Smooth muscle cell (in vitro differentiated cells): ENCODE results near the gene GJA8. TPM values are rescaled to one million over a fixed set of nuclear protein-coding genes. Genes with fewer than 3 reads are reported as not detected.
"Not testable (repeated sequence)": the region's sequence is repeated elsewhere in the genome, so short reads cannot be mapped to it uniquely, and the experiment has no call there.

ENCODE experiments used
- DNase-seq: peaks from one replicate; lab custom pipeline; 2025; ENCODE audit not compliant: unreplicated experiment; lab: John Stamatoyannopoulos, UW
- H2AFZ ChIP-seq: fragments of 200-600 bp; sonication (generic); 2 replicates; pipeline ENCODE4 v1.6.0; 2016; ENCODE audit warnings: antibody characterized with exemption, low read depth, mild to moderate bottlenecking
- H3F3A ChIP-seq: fragments of 200-600 bp; sonication (generic); 2 replicates; pipeline ENCODE4 v1.6.0; 2017; ENCODE audit warnings: antibody characterized with exemption, low read depth
- H3K27ac ChIP-seq: fragments of 200-600 bp; sonication (generic); 2 replicates; pipeline ENCODE4 v1.5.1; 2016; ENCODE audit warnings: low read depth, mild to moderate bottlenecking
- H3K27me3 ChIP-seq: fragments of 200-600 bp; sonication (generic); 2 replicates; pipeline ENCODE4 v1.6.1; 2016; ENCODE audit warnings: low read depth, mild to moderate bottlenecking
- H3K36me3 ChIP-seq: fragments of 200-600 bp; sonication (generic); 2 replicates; pipeline ENCODE4 v1.5.1; 2016; ENCODE audit warnings: low read depth
- H3K4me1 ChIP-seq: fragments of 200-600 bp; sonication (generic); 2 replicates; pipeline ENCODE4 v1.5.1; 2016; ENCODE audit warnings: low read depth
- H3K4me2 ChIP-seq: fragments of 200-600 bp; sonication (generic); 2 replicates; pipeline ENCODE4 v1.6.0; 2016; ENCODE audit warnings: mild to moderate bottlenecking
- H3K4me3 ChIP-seq: fragments of 200-600 bp; sonication (generic); 2 replicates; pipeline ENCODE4 v1.5.1; 2016; ENCODE audit warnings: mild to moderate bottlenecking
- H3K79me2 ChIP-seq: fragments of 200-600 bp; sonication (generic); 2 replicates; pipeline ENCODE4 v1.6.0; 2016; ENCODE audit warnings: low read depth, mild to moderate bottlenecking
- H3K9ac ChIP-seq: fragments of 200-600 bp; sonication (generic); 2 replicates; pipeline ENCODE4 v1.6.0; 2016; ENCODE audit warnings: low read depth
- H3K9me3 ChIP-seq: fragments of 200-600 bp; sonication (generic); replicated peaks from 2 replicates; pipeline ENCODE4 v1.5.1; 2016; ENCODE audit warnings: low read depth
- H4K20me1 ChIP-seq: fragments of 200-600 bp; sonication (generic); 2 replicates; pipeline ENCODE4 v1.6.0; 2016; ENCODE audit warnings: low read depth
- WGBS: methylation state at CpG from one replicate; pipeline ENCODE4 v1.1.7; 2016; ENCODE audit warnings: low lambda C conversion rate; 5-methylcytosine and 5-hydroxymethylcytosine counted together
- polyA plus RNA-seq: library from polyadenylated mRNA; unstranded; fragments of >200 nt; fragmentation: Nextera tagmentation; extraction: Ambion mirVana; gene quantifications from 2 replicates; pipeline ENCODE4 v1.2.1, GENCODE V29; 2016
- total RNA-seq: library from RNA; depleted of rRNA; stranded (reverse); fragments of >200 nt; gene quantifications from 2 replicates; pipeline ENCODE4 v1.2.3, GENCODE V29; 2014

GJA8 gene
- total and polyA plus RNA-seq, 2 experiments from 2014 or later: not detected

GRCh38 chr1:147928236-147929132 is 25.9 kb downstream of the GJA8 start, which contains the start of gene GPR89B:
GPR89B (plus strand) TSS chr1:147928420; CDS start chr1:147928537, 117 bp downstream.
- not testable (repeated sequence) for H4K20me1 ChIP-seq, H3K4me1 ChIP-seq, H3K27me3 ChIP-seq, H3F3A ChIP-seq, H3K36me3 ChIP-seq, H3K9me3 ChIP-seq
- DNase-seq: peak; percentile 37
- Histone ChIP-seq H2AFZ (peak within 1 kb of the TSS; percentile 71), H3K79me2 (peaks cover 12% of the 10 kb centered on the region), H3K27ac (peak within 1 kb of the TSS; percentile 49), H3K9ac (peak within 1 kb of the TSS; percentile 77), H3K4me3 (peak within 1 kb of the TSS; percentile 77), H3K4me2 (peak within 1 kb of the TSS; percentile 89)
- WGBS: under 1% methylated on average over 56 of the region's 72 CpGs

- WGBS: 91% methylated on average over 2 of the region's 2 CpGs
- not testable (repeated sequence) for H3K27me3 ChIP-seq, H3K36me3 ChIP-seq, H3K27ac ChIP-seq, H3K4me3 ChIP-seq, H3K9ac ChIP-seq, H2AFZ ChIP-seq, H3F3A ChIP-seq, H4K20me1 ChIP-seq, DNase-seq, H3K4me2 ChIP-seq, H3K9me3 ChIP-seq, H3K4me1 ChIP-seq
- H3K79me2 ChIP-seq: peaks cover 12% of the 10 kb centered on the region
Observed at GRCh38 chr1:147931137-147931536, 28.5 kb downstream of the GJA8 start.

GRCh38 chr1:147935296-147935695 is 32.7 kb downstream of the GJA8 start:
- H2AFZ ChIP-seq, H3K4me1 ChIP-seq, H3K4me2 ChIP-seq, H3K79me2 ChIP-seq, H3F3A ChIP-seq, H3K9ac ChIP-seq, H3K27me3 ChIP-seq, DNase-seq, H3K4me3 ChIP-seq, H3K36me3 ChIP-seq, H4K20me1 ChIP-seq, H3K27ac ChIP-seq, H3K9me3 ChIP-seq: not testable (repeated sequence)
- 88% methylated on average over 3 of the region's 3 CpGs for WGBS

- not testable (repeated sequence) for H3K27me3 ChIP-seq, H3F3A ChIP-seq, H3K9me3 ChIP-seq, H3K36me3 ChIP-seq, H3K27ac ChIP-seq, H3K4me2 ChIP-seq, H3K9ac ChIP-seq, H3K4me1 ChIP-seq, H2AFZ ChIP-seq, H4K20me1 ChIP-seq, H3K79me2 ChIP-seq, H3K4me3 ChIP-seq, DNase-seq
- WGBS: 97% methylated on average over 2 of the region's 2 CpGs
Observed at GRCh38 chr1:147940456-147940855, 37.9 kb downstream of the GJA8 start.

- H3K27me3 ChIP-seq, H3K79me2 ChIP-seq, H3K27ac ChIP-seq, DNase-seq, H3K9ac ChIP-seq, H3K36me3 ChIP-seq, H3K4me2 ChIP-seq, H3K9me3 ChIP-seq, H3K4me3 ChIP-seq, H4K20me1 ChIP-seq, H2AFZ ChIP-seq, H3K4me1 ChIP-seq, H3F3A ChIP-seq: not testable (repeated sequence)
- no CpG with 5 or more reads among the region's 1 CpG for WGBS
Observed at GRCh38 chr1:147942563-147942962, 40.0 kb downstream of the GJA8 start.

- not testable (repeated sequence) for H3K9me3 ChIP-seq, DNase-seq, H3K4me2 ChIP-seq, H3K4me3 ChIP-seq, H3K27ac ChIP-seq, H3K79me2 ChIP-seq, H3K27me3 ChIP-seq, H3K9ac ChIP-seq, H3K4me1 ChIP-seq, H4K20me1 ChIP-seq, H3F3A ChIP-seq, H2AFZ ChIP-seq, H3K36me3 ChIP-seq
- WGBS: 97% methylated on average over 10 of the region's 35 CpGs
Observed at GRCh38 chr1:147949517-147949916, 46.9 kb downstream of the GJA8 start.

Other genes with a start within 250 kb of the GJA8 start
- 6.4 and 7.6 TPM in 2 replicates for gene ACP6, start 232.3 kb upstream of the GJA8 start, total RNA-seq
- gene ACP6, start 232.3 kb upstream of the GJA8 start, polyA plus RNA-seq: 11.8 and 12.5 TPM in 2 replicates
- 1.7 and 2.8 TPM in 2 replicates for gene GJA5, start 142.2 kb upstream of the GJA8 start, total RNA-seq
- gene GJA5, start 142.2 kb upstream of the GJA8 start, polyA plus RNA-seq: 0.18 and 2.0 TPM in 2 replicates
- gene GPR89B, start 25.6 kb downstream of the GJA8 start, total RNA-seq: 28.6 and 31.3 TPM in 2 replicates
- gene GPR89B, start 25.6 kb downstream of the GJA8 start, polyA plus RNA-seq: 10.8 and 15.6 TPM in 2 replicates
- gene NBPF11, start 249.5 kb downstream of the GJA8 start, total RNA-seq: 6.7 and 7.8 TPM in 2 replicates
- 5.3 and 6.2 TPM in 2 replicates for gene NBPF11, start 249.5 kb downstream of the GJA8 start, polyA plus RNA-seq